ENCODE measurements around the gene EGLN2.
"Not testable (repeated sequence)": the region's sequence is repeated elsewhere in the genome, so short reads cannot be mapped to it uniquely, and the experiment has no call there.

EGLN2 gene

GRCh38 chr19:40803857-40804782, 5.1 kb downstream of the EGLN2 start:
- no peak for DNase-seq (ENCODE audit: low spot score in 2 of 2)
- Mint-ChIP-seq H3K36me3 (peaks cover 84% of the 10 kb centered on the region), H3K4me3 (peak overlapping the region; percentile 94), H3K27ac (peak overlapping the region; percentile 98), H3K9me3 (no peaks in the 10 kb centered on the region), H3K4me1 (peaks cover 89% of the 10 kb centered on the region)
- ATAC-seq: peak; percentile 2

DNA sequence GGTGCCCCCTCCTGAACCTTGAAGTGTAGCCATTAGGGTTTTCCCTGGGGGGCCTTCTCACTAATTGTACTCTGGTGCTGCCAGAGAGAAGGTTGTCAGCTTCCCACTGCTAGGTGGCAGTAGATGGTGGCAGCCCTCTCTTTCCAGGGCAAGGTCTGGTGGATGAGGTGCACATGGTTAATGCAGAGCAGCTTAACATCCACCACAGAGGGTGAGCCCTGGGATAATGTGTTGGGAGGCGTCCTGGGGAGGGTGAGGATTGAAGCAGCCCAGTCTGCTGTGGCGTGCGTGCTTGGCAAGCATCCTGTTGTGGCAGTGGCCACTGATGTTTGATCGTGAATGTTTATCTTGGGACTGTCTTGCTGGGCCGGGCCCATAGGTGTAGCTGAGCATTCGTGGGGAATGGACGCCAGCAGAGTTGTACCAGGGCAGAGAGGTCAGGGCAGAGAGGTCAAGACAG, 5.8 kb downstream of the EGLN2 start:
- H3K36me3 Mint-ChIP-seq: peaks cover 88% of the 10 kb centered on the region
- DNase-seq (ENCODE audit: low spot score in 2 of 2) (no peak), ATAC-seq (no peak)
- H3K27ac Mint-ChIP-seq: peak overlapping the region; percentile 98
- H3K4me3 Mint-ChIP-seq: peak overlapping the region; percentile 94
- H3K9me3 Mint-ChIP-seq: no peaks in the 10 kb centered on the region
- peaks cover 89% of the 10 kb centered on the region for H3K4me1 Mint-ChIP-seq

DNA sequence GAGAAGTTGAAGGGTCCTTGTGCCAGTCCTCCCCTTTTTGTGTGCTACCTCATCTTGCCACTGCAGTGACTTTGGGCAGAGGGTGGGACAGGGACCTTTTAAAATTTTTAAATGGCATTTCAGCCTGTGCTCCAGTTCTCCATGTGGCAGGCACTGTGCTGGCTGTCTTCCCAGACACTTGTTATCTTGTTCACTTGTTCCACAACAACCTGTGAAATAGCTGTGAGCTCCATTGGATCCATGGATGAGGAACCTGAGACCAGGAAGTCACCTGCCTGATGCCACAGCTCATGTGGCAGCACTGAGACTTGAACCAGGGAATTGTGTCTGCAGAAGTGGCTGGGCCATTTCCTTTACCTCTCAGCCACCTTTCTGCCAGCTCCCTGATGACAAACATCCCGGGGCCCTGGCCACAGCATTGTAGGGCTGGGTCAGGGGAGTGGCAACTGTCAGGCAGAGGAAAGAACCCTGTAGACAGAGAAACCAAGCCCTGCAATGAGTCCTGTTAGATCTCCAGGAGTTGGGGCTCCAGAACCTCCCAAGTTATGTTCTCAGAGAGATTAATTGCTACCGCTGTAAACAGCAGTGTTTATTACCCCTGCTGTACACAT, 6.4 kb downstream of the EGLN2 start:
- H3K4me1 Mint-ChIP-seq: peaks cover 89% of the 10 kb centered on the region
- H3K36me3 Mint-ChIP-seq: peaks cover 86% of the 10 kb centered on the region
- ATAC-seq (peak; percentile 44), DNase-seq (ENCODE audit: low spot score in 2 of 2) (no peak)
- H3K4me3 Mint-ChIP-seq: peak overlapping the region; percentile 94
- peak overlapping the region; percentile 98 for H3K27ac Mint-ChIP-seq
- H3K9me3 Mint-ChIP-seq: no peaks in the 10 kb centered on the region

GRCh38 chr19:40806423-40807146, 7.6 kb downstream of the EGLN2 start:
- H3K36me3 Mint-ChIP-seq: peaks cover 85% of the 10 kb centered on the region
- DNase-seq (ENCODE audit: low spot score in 2 of 2) (peak; percentile 72 to 89), ATAC-seq (peak; percentile 74)
- no peaks in the 10 kb centered on the region for H3K9me3 Mint-ChIP-seq
- peaks cover 89% of the 10 kb centered on the region for H3K4me1 Mint-ChIP-seq
- peak overlapping the region; percentile 84 for H3K27ac Mint-ChIP-seq
- peak overlapping the region; percentile 67 for H3K4me3 Mint-ChIP-seq

- H3K4me1 Mint-ChIP-seq: peaks cover 89% of the 10 kb centered on the region
- ATAC-seq (no peak), DNase-seq (ENCODE audit: low spot score in 2 of 2) (no peak)
- H3K27ac Mint-ChIP-seq: peak overlapping the region; percentile 84
- peak overlapping the region; percentile 67 for H3K4me3 Mint-ChIP-seq
- H3K36me3 Mint-ChIP-seq: peaks cover 81% of the 10 kb centered on the region
- H3K9me3 Mint-ChIP-seq: no peaks in the 10 kb centered on the region
These were observed 8.4 kb downstream of the EGLN2 start for GRCh38 chr19:40807147-40808020.

GRCh38 chr19:40808021-40808325, 9.0 kb downstream of the EGLN2 start:
- H3K27ac Mint-ChIP-seq: peak overlapping the region; percentile 84
- ATAC-seq (no peak), DNase-seq (ENCODE audit: low spot score in 2 of 2) (no peak)
- H3K4me1 Mint-ChIP-seq: peaks cover 89% of the 10 kb centered on the region
- H3K9me3 Mint-ChIP-seq: no peaks in the 10 kb centered on the region
- peaks cover 84% of the 10 kb centered on the region for H3K36me3 Mint-ChIP-seq
- peak overlapping the region; percentile 67 for H3K4me3 Mint-ChIP-seq

DNA sequence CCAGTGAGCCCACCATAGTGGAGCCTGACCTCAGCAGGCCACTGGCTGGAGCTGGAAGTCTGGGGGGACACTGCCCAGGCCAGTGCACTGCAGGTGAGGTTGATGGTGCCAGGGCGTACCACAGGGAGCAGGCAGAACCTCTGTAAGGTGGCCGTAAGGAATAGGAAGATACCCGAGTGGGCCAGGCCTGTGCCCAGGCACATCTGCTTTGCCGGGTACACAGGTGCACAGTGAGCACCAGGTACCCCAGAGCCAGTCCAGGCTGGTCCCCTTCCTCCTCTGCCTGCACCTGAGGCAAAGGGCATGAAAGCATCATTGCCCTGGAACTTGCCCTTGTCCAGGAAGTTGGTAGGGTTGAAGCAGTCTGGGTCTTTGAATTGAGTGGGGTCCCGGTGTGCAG, 9.5 kb downstream of the EGLN2 start:
- DNase-seq (ENCODE audit: low spot score in 2 of 2) (no peak), ATAC-seq (no peak)
- H3K9me3 Mint-ChIP-seq: no peaks in the 10 kb centered on the region
- peaks cover 86% of the 10 kb centered on the region for H3K4me1 Mint-ChIP-seq
- H3K27ac Mint-ChIP-seq: peak overlapping the region; percentile 84
- H3K4me3 Mint-ChIP-seq: no peak overlapping the region
- H3K36me3 Mint-ChIP-seq: peaks cover 80% of the 10 kb centered on the region

GRCh38 chr19:40809358-40810086, 10.5 kb downstream of the EGLN2 start:
- DNase-seq (ENCODE audit: low spot score in 2 of 2) (no peak), ATAC-seq (no peak)
- Mint-ChIP-seq H3K36me3 (peaks cover 70% of the 10 kb centered on the region), H3K27ac (no peak overlapping the region), H3K9me3 (no peaks in the 10 kb centered on the region), H3K4me1 (peaks cover 76% of the 10 kb centered on the region), H3K4me3 (peak overlapping the region; percentile 80)

DNA sequence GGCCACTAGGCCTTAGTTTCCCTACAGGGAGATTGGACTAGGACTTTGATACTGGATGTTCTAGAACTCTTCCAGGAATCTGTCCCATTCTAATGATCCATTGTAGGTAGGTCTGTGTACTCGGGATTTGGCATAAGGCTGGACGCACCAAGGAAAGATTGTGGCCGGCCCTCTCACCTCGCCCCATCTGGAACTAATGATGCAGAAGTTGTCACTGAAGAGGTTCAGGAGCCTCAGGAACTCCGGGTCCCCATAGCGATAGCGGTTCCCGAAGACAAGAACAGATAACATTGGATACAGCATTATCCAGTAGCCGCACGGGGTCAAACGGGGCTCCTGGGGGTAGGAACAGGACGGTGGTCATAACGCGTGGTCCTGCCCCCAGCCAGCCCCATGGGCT, 11.2 kb downstream of the EGLN2 start:
- Mint-ChIP-seq H3K4me3 (peak overlapping the region; percentile 80), H3K4me1 (peaks cover 75% of the 10 kb centered on the region), H3K36me3 (peaks cover 64% of the 10 kb centered on the region), H3K9me3 (no peaks in the 10 kb centered on the region), H3K27ac (no peak overlapping the region)
- ATAC-seq (no peak), DNase-seq (ENCODE audit: low spot score in 2 of 2) (no peak)

DNA sequence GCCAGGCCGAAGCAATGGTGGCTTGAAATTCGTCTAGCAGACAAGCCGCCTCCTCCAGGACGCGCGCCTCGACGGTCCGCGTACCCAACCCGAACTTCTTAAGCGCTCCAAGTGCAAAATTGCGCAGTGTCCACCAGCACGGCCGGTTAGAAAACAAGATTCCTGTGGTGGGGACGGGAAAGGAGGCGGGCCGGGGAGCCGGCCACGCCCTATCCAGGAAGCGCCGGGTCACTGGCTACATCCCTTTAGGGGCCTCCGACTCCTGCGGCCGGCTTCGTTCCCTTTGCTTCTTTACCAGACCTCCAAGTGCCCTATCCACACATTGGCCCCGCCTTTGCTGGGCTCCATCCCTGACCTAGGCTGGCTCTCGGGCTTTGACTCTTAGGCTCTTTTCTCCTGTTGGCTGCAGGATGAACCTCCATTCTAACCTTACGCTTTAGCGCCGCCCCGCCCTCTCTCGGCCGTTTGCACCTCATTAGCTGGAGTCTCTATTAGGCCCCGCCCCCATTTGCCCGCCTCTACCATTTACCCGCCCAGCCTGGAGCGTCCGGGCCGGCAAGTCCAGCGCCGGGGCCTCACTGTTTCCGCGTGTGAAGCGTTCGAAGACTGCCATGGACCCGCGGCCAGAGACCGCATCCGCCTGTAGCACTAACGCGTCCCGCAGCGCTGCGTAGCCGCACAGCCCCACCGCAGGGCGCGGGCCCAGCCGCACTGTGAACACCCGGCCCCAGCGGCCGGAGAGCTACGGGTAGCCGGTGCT, 11.8 kb downstream of the EGLN2 start:
- peak overlapping the region; percentile 86 for H3K27ac Mint-ChIP-seq
- ATAC-seq (peak; percentile 84), DNase-seq (ENCODE audit: low spot score in 2 of 2) (peak; percentile 41 to 82)
- H3K36me3 Mint-ChIP-seq: peaks cover 61% of the 10 kb centered on the region
- peak overlapping the region; percentile 80 for H3K4me3 Mint-ChIP-seq
- H3K9me3 Mint-ChIP-seq: not testable (repeated sequence)
- peaks cover 71% of the 10 kb centered on the region for H3K4me1 Mint-ChIP-seq

DNA sequence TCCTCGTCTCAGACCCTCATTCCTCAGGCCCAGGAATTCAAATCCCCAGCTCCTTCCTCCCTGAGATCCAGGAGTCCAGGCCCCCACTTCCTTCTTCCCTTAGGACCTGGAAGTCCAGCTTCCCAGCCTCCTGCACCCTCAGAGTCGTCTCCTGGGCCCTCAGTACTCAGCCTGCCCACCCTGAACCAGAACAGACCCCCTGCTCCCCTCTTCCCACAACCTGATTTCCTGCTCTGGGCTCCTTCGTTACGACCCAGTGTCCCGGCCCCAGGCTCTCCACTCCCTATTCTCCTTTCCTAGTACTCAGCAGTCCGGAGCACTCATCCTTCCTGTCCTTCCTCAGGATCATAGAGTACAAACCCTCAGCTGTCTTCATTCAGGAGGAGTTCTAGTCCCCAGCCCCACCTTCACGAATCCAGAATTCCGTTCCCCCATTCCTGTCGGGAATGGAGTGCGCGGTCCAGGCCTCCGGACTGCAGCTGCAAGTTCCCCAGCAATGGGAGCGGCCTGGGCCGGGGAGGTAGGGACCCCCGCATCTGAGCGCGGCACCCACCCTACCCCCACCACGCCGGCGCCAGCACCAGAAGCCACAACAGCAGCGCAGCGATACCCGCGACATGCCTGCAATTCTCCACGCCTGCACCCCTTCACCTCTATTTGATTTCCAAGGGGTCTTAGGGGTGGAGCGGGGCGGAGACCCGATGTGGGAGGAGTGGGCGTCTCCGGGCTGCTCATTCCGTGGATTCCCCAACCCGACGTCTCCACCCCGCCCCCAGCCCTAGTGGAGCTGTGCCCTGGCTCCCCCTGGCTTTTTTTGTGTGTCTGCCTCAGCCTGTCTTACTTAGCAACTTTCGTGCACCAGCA, 12.7 kb downstream of the EGLN2 start:
- peak overlapping the region; percentile 86 for H3K27ac Mint-ChIP-seq
- peak overlapping the region; percentile 80 for H3K4me3 Mint-ChIP-seq
- ATAC-seq (no peak), DNase-seq (ENCODE audit: low spot score in 2 of 2) (no peak)
- H3K36me3 Mint-ChIP-seq: peaks cover 52% of the 10 kb centered on the region
- no peaks in the 10 kb centered on the region for H3K9me3 Mint-ChIP-seq
- H3K4me1 Mint-ChIP-seq: peaks cover 62% of the 10 kb centered on the region

GRCh38 chr19:40812571-40812970, 13.6 kb downstream of the EGLN2 start:
- H3K9me3 Mint-ChIP-seq; DNase-seq (ENCODE audit: low spot score in 2 of 2); ATAC-seq: not testable (repeated sequence)
- peak overlapping the region; percentile 80 for H3K4me3 Mint-ChIP-seq
- H3K4me1 Mint-ChIP-seq: peaks cover 55% of the 10 kb centered on the region
- H3K36me3 Mint-ChIP-seq: peaks cover 44% of the 10 kb centered on the region
- H3K27ac Mint-ChIP-seq: peak overlapping the region; percentile 86

DNA sequence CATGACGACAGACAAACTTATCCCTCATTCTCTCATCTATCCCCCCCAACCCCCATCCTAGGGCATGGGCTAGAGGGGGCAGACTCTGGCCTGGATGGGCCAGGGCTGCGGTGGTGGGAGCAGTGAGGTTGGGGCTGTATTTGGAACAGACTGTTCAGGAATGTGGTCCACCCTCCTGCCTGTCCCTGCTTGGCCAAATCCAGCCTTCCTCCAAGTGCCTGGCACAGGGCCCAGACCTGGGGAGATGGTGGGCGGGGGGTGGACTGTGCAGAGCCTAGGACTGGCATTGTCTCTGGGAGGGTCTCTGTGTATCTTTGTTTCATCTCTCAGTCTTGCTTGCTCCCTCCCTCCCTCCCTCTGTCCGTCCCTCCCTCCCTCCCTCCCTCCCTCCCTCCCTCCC, 14.2 kb downstream of the EGLN2 start:
- Mint-ChIP-seq H3K4me1 (peaks cover 55% of the 10 kb centered on the region), H3K9me3 (no peaks in the 10 kb centered on the region), H3K4me3 (no peak overlapping the region), H3K36me3 (peaks cover 38% of the 10 kb centered on the region), H3K27ac (peak overlapping the region; percentile 86)
- DNase-seq (ENCODE audit: low spot score in 2 of 2) (no peak), ATAC-seq (no peak)
